HL-60 (cell line): ENCODE data around the gene PLD2.
"Not testable (repeated sequence)": the region's sequence is repeated elsewhere in the genome, so short reads cannot be mapped to it uniquely, and the experiment has no call there.

Experiments used
- DNase-seq, 2 experiments: peaks; one replicate each; pipeline ENCODE4 v3.0.0-alpha.2; 2010 to 2020; ENCODE audit warnings: low read depth in 1 of 2, low spot score in 1 of 2
- H3K27ac ChIP-seq: fragments of 250-450 bp; sonication (Bioruptor Pico); replicated peaks from 2 replicates; pipeline ENCODE4 v1.5.1; 2020; ENCODE audit warnings: mild to moderate bottlenecking, moderate library complexity
- H3K27me3 ChIP-seq: fragments of 250-450 bp; sonication (Bioruptor Pico); 2 replicates; pipeline ENCODE4 v1.5.1; 2021; ENCODE audit warnings: mild to moderate bottlenecking, moderate library complexity; ENCODE audit not compliant: insufficient read depth, poor library complexity, severe bottlenecking
- H3K4me3 ChIP-seq: replicated peaks from 2 replicates; pipeline ENCODE4 v1.5.1; 2011; ENCODE audit warnings: mild to moderate bottlenecking, control low read depth, low read length; ENCODE audit not compliant: insufficient read depth
- GABPA ChIP-seq: IDR thresholded peaks from 2 replicates; pipeline ENCODE4 v1.6.1; 2012; ENCODE audit warnings: low read depth
- POLR2AphosphoS5 ChIP-seq: IDR thresholded peaks from 2 replicates; pipeline ENCODE4 v1.6.1; 2012; ENCODE audit warnings: low read depth
- SPI1 ChIP-seq: IDR thresholded peaks from 2 replicates; pipeline ENCODE4 v1.6.1; 2012; ENCODE audit warnings: low read depth, mild to moderate bottlenecking, borderline replicate concordance
- TF ChIP-seq, protein P1 (sequence below): IDR thresholded peaks from one replicate; pipeline ENCODE4 v1.5.1; 2011; ENCODE audit warnings: low read length, control low read depth, inconsistent platforms; ENCODE audit not compliant: insufficient read depth
- TF ChIP-seq, protein P2 (sequence below): IDR thresholded peaks from 2 replicates; pipeline ENCODE4 v1.6.1; 2012; ENCODE audit warnings: low read depth; ENCODE audit not compliant: insufficient replicate concordance

PLD2 gene

DNA sequence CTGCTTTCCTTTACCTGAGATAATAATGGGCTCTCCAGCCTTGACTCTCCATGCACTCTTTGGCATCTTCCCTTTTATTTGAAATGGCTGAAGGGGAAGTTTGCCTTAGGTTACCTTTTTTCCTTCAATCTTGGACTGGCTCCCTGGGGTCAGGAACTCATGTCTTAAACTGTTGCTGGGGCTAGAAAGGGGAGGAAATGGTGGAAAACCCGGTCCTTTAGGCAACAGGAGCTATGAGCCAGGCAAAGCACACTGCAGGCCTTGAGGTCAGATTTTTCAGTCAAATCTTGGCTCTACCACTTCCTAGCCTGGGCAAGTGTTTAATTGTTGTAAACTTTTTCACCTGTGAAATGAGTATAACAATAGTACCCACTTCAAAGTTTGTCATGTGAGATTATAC, 56.4 kb downstream of the PLD2 start:
- Histone ChIP-seq H3K27me3 (no peaks in the 10 kb centered on the region), H3K27ac (no peak overlapping the region), H3K4me3 (no peak overlapping the region)
- TF ChIP-seq SPI1 = no peak
- TF ChIP-seq GABPA = no peak
- no peak for TF ChIP-seq POLR2AphosphoS5
- TF ChIP-seq, protein P1, sequence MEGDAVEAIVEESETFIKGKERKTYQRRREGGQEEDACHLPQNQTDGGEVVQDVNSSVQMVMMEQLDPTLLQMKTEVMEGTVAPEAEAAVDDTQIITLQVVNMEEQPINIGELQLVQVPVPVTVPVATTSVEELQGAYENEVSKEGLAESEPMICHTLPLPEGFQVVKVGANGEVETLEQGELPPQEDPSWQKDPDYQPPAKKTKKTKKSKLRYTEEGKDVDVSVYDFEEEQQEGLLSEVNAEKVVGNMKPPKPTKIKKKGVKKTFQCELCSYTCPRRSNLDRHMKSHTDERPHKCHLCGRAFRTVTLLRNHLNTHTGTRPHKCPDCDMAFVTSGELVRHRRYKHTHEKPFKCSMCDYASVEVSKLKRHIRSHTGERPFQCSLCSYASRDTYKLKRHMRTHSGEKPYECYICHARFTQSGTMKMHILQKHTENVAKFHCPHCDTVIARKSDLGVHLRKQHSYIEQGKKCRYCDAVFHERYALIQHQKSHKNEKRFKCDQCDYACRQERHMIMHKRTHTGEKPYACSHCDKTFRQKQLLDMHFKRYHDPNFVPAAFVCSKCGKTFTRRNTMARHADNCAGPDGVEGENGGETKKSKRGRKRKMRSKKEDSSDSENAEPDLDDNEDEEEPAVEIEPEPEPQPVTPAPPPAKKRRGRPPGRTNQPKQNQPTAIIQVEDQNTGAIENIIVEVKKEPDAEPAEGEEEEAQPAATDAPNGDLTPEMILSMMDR = no peak
- TF ChIP-seq, protein P2, sequence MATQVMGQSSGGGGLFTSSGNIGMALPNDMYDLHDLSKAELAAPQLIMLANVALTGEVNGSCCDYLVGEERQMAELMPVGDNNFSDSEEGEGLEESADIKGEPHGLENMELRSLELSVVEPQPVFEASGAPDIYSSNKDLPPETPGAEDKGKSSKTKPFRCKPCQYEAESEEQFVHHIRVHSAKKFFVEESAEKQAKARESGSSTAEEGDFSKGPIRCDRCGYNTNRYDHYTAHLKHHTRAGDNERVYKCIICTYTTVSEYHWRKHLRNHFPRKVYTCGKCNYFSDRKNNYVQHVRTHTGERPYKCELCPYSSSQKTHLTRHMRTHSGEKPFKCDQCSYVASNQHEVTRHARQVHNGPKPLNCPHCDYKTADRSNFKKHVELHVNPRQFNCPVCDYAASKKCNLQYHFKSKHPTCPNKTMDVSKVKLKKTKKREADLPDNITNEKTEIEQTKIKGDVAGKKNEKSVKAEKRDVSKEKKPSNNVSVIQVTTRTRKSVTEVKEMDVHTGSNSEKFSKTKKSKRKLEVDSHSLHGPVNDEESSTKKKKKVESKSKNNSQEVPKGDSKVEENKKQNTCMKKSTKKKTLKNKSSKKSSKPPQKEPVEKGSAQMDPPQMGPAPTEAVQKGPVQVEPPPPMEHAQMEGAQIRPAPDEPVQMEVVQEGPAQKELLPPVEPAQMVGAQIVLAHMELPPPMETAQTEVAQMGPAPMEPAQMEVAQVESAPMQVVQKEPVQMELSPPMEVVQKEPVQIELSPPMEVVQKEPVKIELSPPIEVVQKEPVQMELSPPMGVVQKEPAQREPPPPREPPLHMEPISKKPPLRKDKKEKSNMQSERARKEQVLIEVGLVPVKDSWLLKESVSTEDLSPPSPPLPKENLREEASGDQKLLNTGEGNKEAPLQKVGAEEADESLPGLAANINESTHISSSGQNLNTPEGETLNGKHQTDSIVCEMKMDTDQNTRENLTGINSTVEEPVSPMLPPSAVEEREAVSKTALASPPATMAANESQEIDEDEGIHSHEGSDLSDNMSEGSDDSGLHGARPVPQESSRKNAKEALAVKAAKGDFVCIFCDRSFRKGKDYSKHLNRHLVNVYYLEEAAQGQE = no peak
- no peak for DNase-seq

DNA sequence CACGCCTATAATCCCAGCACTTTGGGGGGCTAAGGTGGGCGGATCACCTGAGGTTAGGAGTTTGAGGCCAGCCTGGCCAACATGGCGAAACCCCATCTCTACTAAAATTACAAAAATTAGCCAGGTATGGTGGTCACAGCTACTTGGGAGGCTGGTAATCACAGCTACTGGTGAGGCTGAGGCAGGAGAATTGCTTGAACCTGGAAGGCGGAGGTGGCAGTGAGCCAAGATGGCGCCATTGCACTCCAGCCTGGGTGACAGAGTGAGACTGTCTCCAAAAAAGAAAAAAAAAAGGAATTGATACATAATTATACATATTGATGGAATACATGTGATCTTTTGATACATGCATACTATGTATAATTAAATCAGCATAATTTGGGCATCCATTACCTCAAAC, 60.6 kb downstream of the PLD2 start:
- DNase-seq, H3K27ac ChIP-seq, H3K27me3 ChIP-seq, H3K4me3 ChIP-seq: not testable (repeated sequence)

DNA sequence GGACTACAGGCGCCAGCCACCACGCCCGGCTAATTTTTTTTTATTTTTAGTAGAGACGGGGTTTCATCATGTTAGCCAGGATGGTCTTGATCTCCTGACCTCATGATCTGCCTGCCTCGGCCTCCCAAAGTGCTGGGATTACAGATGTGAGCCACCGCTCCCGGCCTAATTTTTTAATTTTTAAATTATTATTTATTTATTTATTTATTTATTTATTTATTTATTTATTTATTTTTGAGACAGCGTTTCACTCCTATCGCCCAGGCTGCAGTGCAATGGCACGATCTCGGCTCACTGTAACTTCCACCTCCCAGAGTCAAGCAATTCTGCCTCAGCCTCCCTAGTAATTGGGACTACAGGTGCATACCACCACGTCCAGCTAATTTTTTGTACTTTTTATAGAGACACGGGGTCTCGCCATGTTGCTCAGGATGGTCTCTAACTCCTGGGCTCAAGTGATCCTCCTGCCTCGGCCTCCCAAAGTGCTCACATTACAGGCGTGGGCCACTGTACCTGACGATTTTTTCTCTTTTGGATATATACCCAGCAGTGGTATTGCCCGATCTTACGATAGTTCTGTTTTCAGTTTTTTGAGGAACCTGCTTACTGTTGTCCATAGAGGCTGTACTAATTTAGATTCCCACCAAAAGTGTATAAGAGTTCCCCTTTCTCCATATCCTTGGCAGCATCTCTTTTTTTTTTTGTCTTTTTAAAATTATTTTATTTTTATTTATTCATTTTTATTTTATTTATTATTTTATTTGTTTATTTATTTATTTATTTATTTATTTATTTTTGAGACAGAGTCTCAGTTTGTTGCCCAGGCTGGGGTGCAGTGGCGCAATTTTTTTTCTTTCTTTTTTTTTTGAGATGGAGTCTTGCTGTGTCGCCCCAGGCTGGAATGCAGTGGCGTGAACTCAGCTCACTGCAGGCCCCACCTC, 62.4 kb downstream of the PLD2 start:
- not testable (repeated sequence) for H3K27ac ChIP-seq, DNase-seq, H3K4me3 ChIP-seq, H3K27me3 ChIP-seq

DNA sequence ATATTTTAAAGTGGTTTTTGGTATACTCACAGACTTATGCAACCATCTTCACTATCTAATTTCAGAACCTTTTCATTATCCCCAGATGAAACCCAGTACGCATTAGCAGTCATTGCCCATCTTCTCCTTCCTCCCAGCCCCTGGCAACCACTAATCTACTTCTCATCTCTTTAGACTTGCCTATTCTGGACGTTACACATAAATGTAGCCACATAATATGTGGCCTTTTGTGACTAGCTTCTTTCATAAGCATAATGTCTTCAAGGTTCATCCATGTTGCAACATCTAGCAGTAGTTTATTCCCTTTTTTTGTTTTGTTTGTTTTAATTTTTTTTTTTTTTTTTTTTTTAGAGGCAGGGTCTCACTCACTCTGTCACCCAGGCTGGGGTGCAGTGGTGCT, 63.9 kb downstream of the PLD2 start:
- H3K27ac ChIP-seq = no peak overlapping the region
- TF ChIP-seq, protein P1 = no peak
- TF ChIP-seq GABPA = no peak
- no peak for DNase-seq
- no peaks in the 10 kb centered on the region for H3K27me3 ChIP-seq
- no peak overlapping the region for H3K4me3 ChIP-seq

DNA sequence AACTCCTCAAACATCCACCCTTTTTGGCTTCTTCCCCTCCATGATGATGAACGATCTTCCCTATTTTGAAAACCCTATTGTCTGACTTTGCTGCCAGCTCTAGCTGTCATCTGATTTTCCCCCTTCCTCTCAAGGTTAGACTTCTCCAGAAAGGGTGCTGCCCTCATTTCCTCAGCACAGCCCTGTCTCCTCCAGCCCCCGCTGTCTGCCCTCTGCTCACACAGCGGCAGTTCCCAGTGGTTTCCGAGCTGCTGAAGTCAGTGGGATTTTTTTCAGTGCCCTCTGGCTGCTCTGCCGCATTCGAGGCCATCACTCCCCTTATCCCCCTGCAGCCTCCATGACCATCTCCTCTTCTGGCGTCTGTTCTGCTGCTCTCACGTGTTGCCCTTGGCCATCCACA, 65.8 kb downstream of the PLD2 start:
- no peaks in the 10 kb centered on the region for H3K27me3 ChIP-seq
- DNase-seq = no peak
- H3K4me3 ChIP-seq = no peak overlapping the region
- H3K27ac ChIP-seq = no peak overlapping the region
- TF ChIP-seq SPI1 = no peak
- TF ChIP-seq, protein P2 = no peak
